DLD1 (cell line): ENCODE measurements around the gene SNX18.
"Not testable (repeated sequence)": the region's sequence is repeated elsewhere in the genome, so short reads cannot be mapped to it uniquely, and the experiment has no call there.

Source experiments
- in situ Hi-C: cut with HindIII; loops from 2 replicates; pipeline ENCODE4 v1.10.0; 2017; ENCODE audit warnings: low sequenced_read_pairs

SNX18 gene, protein sequence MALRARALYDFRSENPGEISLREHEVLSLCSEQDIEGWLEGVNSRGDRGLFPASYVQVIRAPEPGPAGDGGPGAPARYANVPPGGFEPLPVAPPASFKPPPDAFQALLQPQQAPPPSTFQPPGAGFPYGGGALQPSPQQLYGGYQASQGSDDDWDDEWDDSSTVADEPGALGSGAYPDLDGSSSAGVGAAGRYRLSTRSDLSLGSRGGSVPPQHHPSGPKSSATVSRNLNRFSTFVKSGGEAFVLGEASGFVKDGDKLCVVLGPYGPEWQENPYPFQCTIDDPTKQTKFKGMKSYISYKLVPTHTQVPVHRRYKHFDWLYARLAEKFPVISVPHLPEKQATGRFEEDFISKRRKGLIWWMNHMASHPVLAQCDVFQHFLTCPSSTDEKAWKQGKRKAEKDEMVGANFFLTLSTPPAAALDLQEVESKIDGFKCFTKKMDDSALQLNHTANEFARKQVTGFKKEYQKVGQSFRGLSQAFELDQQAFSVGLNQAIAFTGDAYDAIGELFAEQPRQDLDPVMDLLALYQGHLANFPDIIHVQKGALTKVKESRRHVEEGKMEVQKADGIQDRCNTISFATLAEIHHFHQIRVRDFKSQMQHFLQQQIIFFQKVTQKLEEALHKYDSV

DNA sequence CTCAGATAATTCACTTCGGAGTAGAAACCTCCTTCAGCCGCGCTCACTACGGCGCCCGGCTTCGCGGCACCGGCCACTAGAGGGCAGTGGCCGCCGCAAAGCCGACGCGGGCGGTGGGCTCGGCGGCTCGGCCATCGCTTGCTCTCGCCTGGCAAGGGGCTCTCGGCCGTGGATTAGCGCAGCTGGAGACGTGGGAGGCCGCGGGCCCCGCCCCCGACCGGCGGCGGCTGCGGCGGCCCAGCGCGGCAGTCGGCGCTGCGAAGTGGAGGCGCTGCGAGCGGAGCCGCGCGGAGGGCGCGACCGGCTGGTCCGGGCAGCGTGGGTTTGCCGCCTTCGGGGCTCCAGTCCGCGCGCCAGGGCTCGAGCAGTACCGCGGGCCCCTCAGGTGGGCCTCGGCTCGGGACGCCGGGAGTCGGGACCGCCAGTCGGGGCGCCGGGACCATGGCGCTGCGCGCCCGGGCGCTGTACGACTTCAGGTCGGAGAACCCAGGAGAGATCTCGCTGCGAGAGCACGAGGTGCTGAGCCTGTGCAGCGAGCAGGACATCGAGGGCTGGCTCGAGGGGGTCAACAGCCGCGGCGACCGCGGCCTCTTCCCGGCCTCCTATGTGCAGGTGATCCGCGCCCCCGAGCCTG is at the start of gene SNX18:
SNX18 (plus strand) TSS at position 248 of the 634 bp plus-strand sequence; CDS start at position 442, 194 bp downstream.
- in situ Hi-C loops: no loop called here

DNA sequence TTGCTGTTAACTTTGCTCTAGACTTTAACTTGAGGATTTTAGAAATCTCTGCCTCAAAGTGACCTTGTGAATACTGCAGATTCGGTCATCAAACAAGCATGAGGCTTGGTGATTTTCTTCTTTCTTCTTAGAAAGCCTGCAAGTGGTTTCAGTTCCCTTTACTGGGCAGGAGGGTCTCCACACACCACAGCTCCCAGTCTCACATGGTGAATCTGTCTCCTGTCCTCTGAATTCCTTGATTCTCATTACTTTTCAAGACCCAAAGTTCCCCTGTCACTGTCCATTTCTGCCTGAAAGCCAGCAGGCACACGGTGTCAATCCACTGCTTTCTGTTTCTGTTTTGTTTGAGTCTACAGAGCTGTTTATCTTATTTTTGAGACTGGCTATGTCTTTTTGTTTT is 47.9 kb upstream of the SNX18 start:
- in situ Hi-C loops: no loop called here

DNA sequence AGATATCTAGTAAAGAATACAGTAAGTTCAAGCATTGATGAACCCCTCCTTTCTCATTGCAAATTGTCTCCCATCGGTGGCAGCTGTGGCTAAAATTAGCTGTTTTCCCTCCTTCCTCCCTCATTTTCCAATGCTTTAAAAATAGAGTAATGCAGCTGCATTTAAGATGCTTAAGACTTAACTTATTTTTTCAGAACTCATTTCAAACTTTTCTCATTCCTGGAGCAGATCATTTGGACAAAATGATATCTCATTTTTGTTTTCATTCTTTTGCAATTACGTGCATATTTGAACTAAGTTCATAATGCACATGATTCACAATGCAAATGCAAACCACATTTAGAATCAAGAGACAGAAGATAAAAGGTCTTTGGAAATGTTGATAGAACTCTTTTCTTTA is 47.4 kb upstream of the SNX18 start:
- in situ Hi-C loops: no loop called here

- in situ Hi-C loops: no loop called here
Observed at GRCh38 chr5:54470677-54471076, 46.9 kb upstream of the SNX18 start.

DNA sequence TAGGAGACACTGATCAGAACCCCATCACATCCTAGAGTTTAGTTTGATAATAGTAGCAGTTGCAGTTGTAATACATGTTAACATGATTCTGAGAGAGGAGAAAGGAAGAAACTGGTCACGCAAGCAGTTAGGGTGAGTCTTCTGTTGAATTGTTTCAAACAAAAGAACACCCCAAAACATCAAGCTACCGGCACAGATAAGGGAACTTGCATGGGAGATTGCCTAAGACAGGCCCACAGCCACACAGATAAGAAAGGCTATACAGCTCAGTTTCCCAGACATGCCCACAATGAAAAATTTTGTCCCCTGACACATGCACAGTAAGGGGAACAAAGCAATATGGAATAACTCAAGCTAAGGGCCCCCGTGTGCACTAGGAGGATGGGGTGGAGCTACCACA is 46.2 kb upstream of the SNX18 start:
- in situ Hi-C loops: no loop called here

- in situ Hi-C loops: no loop called here
Observed at GRCh38 chr5:54476682-54477081, 40.9 kb upstream of the SNX18 start.

GRCh38 chr5:54477941-54478478 is 39.5 kb upstream of the SNX18 start:
- in situ Hi-C loops: no loop called here

DNA sequence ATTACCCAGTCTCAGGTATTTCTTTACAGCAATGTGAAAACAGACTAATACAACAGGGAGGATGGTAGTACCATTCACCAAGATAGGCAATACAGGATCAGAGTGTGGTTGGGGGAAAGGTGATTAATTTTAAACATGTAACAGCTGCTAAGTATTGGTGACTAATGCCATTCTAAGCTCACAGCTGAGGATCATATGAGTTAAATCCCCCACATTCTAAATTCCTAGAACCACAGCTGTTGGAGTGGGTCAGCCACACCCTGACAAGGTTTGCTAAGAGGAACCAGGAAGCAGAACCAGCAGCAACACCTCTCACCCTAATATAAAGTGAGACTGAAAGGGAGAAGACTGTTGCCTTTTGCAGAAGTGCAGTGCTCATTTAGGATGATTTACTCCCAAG is 37.3 kb upstream of the SNX18 start:
- in situ Hi-C loops: no loop called here

DNA sequence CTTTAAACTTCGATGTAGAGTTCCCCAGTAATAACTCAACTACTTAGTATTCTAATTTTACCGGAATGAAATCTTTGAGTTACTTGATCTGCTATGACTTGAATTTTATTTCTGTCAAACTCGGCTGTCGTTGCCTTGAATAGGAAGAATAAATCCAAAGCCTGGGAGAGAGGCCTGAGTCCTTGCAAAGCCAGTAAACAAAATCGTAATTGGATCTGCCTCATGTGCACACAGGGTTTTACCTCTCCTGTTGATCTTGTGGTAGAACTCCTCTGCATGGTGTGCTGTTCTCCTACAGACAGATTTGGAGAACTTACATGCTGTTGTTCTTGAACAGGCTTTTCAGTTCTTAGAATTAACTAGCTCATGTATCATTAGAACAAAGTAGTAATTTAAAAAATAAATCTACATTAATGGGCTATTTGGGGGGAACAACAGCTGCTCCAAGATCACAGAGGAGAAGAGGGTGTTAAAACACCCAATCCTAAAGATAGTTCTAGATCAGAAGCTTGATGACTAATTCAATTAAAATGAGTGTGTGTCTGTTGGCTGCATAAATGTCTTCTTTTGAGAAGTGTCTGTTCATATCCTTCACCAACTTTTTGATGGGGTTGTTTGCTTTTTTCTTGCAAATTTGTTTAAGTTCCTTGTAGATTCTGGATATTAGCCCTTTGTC is 33.2 kb upstream of the SNX18 start:
- in situ Hi-C loops: no loop called here

- in situ Hi-C loops: not testable (repeated sequence)
Observed at GRCh38 chr5:54485659-54486058, 31.9 kb upstream of the SNX18 start.

- in situ Hi-C loops: not testable (repeated sequence)
Observed at GRCh38 chr5:54489648-54489979, 27.9 kb upstream of the SNX18 start.

GRCh38 chr5:54491326-54491725 is 26.2 kb upstream of the SNX18 start:
- in situ Hi-C loops: no loop called here

DNA sequence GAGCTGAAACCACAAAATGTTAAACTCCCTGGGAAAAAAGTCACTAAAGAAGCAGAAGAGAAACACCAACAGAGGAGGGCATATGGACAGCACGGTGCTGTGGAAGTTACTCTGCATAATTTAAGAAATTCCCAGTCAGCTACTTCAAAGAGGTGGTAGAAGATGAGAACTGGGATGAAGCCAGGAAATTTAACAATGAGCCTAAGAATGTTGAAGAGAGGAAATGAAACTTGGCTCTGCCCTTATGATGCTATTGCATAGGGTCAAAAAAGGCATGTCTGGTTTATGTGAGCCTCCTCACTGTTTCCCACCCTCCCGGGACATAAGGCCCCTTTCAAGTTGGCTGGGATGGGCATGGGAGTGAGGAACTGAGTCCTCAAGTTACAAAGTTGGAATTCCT is 25.4 kb upstream of the SNX18 start:
- in situ Hi-C loops: no loop called here

GRCh38 chr5:54495027-54495426 is 22.5 kb upstream of the SNX18 start:
- in situ Hi-C loops: no loop called here

- in situ Hi-C loops: no loop called here
Observed at GRCh38 chr5:54514291-54514690, 3.3 kb upstream of the SNX18 start.

DNA sequence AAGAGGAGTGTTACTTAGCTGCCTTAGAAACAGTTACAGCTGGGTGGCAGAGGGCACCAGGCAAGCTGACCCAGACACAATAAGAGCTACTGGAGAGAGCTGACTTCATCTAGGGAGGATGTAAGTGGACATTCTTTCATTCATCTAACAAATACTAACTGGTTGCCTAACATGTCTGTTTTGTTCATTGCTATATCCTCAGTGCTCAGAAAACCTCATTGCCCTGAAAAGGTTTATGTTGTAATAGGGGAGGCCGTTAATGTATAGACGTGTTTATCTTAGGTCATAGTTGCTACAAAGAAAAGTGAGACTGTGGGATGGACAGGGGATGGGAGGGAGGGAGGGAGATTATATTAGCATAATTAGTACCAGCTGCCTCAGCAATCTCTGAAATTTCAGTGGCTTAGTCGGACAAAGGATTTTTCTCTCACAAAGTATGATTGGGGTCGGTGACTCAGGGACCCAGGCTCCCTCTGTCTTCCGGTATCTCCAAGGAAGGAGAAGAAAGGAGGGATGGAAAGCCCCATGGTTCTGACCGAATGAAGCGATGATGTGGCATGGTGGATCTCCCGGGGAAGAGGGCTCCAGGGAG is 2.6 kb upstream of the SNX18 start:
- in situ Hi-C loops: no loop called here

DNA sequence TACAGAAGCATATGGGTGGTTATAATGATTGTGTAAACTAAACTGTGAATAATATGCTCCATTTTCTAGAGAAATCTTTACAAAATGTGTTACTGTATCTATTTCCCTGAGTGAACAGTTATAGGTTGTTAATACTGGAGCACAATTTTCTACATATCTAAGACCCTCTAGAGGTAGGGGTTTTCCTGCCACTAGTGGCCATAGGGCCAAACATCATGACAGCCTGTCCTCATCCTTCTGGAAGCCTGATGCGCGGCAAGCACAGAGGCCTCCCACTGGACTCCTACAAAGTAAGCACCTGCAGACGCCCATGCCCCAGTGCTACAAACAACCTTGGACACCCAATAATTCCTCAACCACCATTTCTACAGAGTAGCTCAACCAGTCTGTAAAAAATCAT is 1.9 kb upstream of the SNX18 start:
- in situ Hi-C loops: no loop called here

GRCh38 chr5:54516051-54516655 is 1.4 kb upstream of the SNX18 start:
- in situ Hi-C loops: no loop called here

DNA sequence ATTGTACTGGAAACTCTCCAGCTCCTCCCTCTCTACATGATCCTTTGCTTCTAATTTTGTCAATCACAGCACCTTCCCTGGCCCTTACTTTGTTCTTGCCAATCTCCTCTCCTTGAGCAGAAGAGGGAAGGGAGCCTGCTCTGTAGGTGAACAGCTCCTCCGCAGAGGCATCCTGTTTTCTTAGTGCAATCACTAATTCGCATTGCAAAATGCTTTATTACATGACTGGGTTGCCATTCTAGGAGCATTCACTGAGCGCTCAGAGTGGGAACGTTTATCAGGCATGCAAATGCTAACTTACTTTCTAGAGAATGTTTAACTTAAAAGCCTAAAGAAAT is 416 bp upstream of the SNX18 start:
- in situ Hi-C loops: no loop called here

GRCh38 chr5:54518146-54518817 is 723 bp downstream of the SNX18 start:
- in situ Hi-C loops: no loop called here
